ENCODE measurements around the gene EML2.
"Not testable (repeated sequence)": the region's sequence is repeated elsewhere in the genome, so short reads cannot be mapped to it uniquely, and the experiment has no call there.

Gene EML2

DNA sequence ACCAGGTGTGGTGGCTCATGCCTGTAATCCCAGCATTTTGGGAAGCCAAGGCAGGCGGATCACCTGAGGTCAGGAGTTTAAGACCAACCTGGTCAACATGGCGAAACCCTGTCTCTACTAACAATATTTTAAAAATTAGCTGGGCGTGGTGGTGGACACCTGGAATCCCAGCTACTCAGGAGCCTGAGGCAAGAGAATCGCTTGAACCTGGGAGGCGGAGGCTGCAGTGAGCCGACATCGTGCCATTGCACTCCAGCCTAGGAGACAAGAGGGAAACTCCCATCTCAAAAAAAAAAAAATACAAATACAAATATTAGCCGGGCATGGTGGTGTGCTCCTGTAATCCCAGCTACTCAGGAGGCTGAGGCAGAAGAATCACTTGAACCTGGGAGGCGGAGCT lies 24.1 kb downstream of the EML2 start:
- DNase-seq, result not testable (repeated sequence)

DNA sequence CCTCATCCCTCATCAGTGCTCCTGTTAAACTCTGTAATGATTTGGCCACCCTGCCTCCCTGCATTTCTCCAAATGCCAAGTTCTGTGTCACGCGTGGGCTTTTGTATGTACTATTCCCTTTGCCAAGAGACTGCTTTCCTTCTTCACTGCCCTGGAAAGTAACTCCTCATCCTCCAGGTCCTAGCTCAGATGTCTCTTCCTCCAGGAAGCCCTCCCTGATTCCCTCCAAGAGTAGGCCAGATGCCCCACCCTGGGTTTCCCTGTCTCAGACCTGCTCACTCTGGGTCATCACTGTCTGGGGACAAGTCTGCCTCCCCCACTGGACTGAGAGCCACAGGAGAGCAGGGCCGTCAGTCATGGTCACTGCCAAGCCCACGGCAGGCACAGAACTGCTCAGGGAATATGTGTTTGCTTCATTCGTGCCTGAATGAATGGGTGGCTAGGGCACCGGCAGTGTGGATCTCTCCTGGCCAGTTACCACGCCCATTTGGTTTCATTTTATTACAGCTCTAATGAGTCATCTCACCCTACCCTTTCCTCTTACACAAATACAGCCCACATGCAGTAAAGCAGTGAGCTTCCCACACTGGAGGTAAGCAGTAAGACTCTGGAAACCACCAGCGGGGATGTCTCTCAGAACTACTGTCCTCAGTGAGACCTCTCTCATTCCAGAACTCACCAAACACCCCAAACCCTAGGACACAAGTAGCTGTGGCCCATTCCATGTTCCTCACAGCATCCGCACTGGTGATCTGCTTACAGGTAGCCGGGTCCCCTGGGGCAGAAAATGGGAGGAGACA lies 25.1 kb downstream of the EML2 start:
- DNase-seq, result peak; percentile 50

DNA sequence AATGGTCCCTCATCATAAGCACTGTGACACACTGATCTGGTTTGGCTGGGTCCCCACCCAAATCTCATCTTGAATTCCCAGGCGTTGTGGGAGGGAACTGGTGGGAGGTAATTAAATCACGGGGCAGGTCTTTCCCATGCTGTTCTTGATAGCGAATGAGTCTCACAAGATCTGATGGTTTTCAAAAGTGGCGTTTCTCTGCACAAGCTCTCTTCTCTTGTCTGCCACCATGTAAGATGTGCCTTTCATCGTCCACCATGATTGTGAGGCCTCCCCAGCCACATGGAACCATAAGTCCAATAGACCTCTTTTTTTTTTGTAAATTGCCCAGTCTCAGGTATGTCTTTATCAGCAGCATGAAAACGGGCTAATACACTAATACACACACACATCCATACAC lies 30.2 kb downstream of the EML2 start:
- DNase-seq, result no peak

DNA sequence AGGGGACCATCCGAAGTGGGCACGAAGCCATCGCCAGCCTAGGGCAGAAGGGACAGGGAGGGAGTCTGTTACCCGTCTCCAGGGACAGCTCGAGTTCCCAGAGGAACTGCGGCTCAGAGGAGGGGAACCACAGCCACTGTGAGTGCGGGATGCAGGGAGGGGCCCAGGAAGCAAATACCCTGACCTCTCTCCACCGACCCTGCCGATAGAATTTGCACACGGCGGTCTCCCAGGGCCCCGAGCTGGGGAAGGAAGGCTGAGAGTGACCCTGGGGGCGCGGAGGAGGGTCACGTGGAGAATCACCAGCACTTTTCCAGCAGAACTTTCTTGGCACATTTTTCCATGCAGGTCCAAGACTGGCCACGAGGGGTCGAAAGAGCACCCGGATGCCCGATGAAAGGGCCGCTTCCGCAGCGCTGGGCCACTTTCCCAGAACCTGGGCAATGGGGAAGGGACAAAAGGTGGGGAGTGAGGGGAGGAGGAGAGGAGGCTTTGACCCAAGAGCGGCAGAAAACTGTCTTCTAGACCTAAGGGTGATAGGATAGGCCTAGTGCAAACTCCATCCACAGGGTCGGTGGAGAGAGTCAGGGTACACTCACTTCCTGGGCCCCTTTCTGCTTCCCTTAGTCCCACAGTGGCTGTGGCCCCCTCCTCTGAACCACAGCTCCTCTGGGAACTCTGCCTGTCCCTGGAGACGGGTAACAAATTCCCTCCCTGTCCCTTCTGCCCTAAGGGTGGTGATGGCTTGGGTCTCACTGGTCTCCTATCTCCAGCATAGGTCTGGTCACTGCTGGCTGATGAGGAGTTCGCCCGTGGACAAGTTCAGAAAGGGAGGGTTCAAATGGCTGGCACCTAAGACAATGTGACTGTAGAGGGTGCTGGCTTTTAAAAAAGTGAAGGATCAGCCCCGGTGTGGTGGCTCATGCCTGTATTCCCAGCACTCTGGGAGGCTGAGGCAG lies 31.8 kb downstream of the EML2 start:
- DNase-seq, result peak; percentile 45

DNA sequence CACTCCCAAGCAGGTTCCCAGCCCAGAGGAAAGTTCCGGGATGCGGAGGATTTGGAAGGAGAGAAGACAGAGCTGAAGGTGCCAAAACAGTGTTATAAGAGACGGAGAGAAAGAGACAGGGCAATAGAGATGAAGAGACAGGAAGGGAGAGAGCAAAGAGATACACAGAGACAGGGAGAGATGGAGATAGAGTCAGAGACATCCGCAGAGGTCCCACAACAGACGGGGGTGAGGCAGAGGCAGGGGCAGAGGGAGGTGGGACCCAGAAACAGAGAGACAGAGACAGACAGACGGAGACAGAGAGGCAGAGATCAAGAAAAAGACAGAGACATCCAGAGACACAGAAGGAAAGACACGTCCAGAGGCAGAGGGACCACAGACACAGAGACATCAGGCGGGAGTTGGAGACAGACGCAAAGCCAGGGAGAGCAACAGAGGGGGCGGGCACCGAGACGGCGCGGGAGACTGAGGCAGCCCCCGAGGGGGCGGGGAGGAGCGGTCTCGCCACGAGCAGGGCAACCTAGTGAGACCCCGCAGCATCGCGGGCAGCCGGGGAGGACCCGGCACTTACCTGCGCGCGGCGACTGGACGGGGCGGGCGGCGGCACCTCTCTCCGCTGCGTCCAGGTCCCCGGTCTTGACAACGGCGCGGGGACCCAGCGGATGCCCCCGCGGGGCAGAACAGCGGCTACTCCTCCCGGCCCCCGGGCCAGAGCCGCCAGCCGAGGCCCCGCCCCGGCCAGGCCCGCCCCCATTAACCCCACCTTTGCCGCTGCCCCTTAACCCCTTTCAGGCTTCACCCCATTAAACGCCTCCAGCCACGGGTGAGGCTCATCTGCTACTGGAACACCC lies 37.4 kb downstream of the EML2 start, which contains the start of gene GPR4:
TSS of gene GPR4 (minus strand) at position 689 of the 851 bp plus-strand sequence. CDS start 10,346 bp downstream, outside the sequence.
- DNase-seq, result no peak

DNA sequence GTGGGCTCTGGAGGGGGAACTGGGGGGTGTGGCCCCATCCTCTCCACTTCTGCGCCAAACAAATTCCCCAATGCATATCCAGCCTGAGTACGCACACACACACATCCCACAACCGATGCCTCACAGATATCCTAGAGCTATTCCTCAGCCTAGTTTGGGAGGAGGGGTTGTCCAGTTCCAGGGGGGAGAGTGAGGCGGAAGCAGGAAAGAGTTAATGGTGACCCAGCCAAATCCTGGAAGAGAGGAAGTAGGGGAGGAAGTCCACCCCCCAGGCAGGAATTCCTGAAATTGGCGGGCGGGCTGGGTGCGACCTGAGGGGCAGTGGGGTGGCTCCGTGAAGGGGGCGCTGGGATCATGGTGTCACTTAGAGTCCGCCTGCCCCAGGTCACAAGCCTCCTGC lies 38.1 kb downstream of the EML2 start:
- DNase-seq, result no peak

DNA sequence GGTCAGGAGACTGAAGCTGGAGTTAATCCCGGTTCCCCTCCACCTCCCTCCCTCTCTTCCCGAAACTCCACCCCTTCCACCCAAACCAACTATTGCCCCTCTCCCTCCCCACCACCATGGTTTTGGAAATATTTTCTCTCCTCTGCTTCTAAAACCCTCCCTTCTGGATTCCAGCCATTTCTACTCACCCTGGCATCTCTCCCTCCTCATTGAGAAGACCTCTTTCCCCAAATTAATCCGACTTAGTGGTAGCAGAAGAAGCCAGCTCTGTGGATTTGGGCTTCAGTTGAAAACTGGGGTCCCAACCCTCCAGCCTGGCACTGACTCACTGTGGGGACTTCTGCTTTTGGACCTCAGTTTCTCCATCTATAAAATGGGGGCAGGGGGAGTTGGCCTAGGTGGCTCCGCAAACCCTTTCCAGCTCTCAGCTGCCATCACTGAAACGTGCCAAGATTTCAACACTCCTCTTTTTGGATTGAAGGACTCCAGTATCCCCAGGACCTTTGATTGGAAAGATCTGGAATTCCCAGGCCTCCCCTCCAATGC lies 38.8 kb downstream of the EML2 start:
- DNase-seq, result no peak

DNA sequence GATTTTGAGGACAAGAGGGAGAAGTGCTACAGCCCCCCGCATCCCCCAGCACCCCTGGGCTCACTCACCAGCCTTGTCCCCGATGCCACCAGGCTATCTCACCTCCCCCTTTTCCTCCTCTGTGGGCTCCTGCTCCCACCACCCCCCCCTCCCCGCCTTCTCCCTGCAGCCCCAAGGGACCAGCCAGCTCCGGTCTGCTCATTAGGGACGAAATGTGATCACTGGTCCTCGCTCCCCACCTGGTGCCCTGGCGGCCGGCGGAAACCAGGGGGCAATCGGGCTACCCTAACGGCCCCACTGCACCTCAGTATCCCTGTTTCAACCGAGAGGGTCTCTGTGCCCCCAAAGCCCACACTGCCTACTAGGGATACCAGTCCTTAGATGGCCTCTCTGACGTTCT lies 39.9 kb downstream of the EML2 start:
- no peak for DNase-seq

DNA sequence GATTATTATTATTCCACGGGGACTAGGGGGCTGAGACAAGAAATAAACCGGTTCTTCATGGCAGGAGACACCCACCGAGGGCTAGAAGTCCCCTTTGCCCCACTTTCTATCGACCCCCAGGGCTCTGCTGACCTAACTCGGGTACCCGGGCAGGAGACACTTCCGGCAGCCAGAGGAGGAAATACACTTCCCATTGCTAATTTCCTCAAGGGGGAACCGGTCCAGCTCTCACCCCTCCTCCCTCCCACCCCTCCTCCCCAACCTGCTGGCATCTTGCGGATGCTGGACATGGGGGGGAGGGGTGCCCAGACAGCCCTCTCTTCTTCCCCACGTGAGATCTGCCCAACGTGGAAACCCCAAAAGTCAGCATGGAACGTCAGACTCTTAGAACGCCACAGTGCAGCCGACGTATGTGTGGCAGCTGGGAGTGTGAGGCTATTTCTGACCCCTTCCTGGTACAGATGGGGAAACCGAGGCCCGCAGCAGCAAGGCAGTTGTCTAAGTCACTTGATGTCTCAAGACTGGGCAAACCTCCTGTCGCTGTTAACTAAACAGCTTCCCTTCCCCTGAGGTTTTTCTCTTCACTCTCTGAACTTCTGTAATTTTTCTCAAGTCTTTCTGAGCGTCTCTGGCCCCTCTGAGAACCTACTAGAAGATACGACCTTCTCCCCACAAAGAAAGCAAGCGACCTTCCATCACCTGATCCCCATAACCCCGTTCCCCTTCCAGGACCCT lies 40.8 kb downstream of the EML2 start:
- no peak for DNase-seq

DNA sequence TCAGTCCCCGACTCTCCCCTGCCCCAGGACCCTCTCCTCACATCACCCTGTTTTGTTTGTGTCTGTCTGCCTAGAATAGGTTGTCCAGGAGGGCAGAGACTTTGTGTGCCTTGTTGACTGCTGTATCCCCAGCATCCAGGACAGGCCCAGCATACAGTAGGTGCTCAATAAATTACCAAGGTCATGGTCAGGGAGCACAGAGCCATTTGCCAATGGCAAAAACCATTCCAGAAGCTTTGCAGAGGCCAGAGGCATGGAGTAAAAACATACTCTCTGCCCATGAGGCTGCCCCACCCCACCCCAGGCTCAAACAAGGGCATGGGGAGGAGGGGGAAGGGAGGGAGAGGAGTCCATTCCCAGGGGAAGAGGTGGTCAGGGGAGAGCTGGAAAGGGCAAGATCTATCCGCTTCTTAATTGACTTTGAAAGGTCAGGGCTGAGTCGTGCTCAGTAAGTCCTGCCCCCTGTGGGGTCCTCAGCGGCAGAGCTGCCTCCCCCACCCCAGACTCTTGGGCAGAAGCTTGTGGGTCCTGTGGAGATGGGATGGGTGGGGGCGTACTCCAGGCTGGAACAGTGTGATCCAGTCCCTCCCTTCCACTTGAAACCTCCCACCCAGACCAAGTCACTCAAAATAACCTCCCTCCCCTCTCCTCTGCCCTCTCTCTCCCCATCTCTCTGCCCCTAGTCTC lies 41.6 kb downstream of the EML2 start:
- no peak for DNase-seq

DNA sequence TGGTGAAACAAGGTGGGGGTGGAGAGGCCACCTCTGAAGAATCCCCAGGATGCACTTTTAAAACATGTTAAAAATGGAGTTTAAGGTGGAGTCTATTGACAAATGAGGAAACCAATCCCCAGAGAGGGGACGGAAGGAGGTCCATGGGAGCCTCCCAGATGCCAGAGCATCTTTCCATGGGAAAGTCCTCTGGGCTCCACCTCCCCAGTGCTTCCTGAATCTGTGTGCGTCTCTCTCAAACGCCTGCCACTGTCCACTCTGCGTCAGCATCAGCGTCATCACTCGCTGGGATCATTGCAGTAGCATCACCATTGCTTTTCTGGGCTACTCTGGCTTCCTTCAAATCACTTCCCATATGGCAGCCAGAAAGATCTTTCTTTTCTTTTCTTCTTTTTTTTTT lies 43.4 kb downstream of the EML2 start:
- no peak for DNase-seq

DNA sequence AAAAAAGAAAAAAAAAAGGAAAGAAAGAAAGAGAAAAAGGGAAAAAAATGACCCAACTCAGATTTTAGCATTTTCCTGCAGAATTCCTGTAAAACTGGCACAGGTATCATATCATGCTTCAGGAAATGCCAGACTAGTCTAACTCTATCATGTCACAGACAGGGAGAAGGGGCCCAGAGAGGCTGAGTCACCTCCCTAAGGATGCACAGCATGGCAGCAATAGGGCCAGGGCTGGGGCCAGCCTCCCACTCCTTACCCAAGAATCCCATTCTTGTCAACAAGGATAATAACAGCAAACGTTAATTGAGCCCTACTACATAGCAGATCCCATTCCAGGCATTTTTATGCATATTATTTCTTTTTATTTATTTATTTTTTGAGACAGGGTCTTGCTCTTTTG lies 45.7 kb downstream of the EML2 start:
- no peak for DNase-seq

DNA sequence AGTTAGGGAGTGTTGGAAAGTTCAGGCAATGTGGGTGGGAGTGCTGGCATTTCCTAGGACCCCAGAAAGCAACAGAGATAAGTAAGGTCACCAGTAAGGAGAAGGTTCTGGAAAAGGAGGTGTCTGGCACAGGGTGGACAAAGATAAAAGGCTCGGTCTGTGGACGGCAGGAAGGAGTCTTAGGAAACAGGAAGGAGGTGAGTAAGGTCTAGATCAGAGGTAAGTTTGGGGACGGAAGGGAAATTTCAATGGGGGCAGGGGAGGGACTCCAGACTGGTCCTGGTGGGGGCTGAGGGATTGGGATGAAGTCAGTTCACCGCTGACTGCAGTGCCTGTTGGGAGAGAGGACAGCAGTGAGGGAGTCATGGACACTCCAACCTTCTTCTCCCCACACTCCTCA lies 46.8 kb downstream of the EML2 start:
- DNase-seq, result no peak

DNA sequence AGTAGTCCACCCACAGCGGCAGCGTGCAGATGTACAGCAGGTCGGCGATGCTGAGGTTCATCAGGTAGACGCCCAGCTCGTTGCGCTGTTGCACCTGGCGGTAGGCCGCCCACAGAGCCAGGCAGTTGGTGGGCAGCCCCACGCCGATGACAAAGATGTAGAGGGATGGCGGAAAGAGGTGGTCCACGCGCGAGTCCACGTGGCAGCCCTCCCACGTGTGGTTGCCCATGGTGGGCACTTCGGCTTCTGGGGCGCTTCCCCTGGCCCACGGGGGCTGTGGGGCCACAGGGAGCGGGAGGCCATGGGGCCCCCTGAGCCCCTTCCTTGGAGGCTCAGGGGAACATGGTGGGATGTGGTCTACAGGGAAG lies 47.6 kb downstream of the EML2 start:
- no peak for DNase-seq

DNA sequence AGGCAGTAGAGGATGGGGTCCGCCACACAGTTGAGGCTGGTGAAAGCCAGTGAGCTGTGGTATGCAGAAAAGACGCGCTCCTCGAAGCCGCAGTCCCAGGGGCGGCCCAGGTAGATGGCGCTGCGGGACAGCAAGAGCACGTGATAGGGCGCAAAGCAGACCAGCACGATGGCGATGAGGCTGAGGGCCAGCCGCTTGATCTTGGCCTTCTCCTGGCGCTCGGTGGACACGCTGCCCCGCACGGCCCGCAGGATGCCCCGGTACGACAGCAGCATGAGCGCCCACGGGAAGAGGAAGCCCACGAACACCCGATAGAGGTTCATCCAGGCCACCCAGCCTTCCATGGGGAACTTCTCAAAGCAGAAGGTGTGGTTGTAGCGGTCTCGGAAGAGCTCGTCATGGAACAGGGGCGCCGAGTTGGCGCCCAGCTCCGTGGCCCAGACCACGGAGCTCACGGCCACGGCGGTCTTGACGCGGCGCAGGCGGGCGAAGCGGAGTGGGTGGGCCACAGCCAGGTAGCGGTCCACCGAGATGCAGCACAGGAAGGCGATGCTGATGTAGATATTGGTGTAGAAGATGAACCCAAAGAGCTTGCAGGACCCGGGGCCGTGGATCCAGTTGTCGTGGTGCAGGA lies 48.1 kb downstream of the EML2 start:
- peak; percentile 41 for DNase-seq

DNA sequence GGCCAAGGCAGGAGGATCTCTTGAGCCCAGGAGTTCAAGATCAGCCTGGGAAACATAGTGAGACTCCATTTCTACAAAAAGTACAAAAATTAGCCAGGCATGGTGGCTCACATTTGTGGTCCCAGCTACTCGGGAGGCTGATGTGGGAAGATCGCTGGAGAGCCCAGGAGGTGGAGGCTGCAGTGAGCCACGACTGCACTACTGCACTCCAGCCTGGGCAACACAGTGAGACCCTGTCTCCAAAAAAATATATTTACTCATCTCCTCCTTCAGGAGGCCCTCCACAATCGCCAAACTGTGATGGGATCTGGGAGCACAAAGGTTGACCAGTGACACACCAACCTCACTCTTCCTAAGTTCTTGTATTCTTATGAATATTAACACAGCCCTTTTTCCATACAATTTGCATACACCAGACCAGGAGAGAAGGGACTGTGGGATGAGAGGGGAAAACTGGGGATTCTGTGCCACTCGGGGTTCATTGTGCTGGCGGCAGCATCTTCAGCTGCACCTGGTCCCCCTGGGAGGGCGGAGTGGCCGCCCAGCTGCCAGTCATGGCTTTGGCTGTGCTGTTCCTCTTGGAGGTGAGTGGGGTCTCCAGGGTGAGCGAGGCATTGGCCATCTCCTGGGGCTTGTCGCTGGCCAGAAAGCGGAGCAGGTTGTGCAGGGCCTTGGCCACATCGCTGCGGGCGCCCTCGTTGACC lies 48.7 kb downstream of the EML2 start:
- DNase-seq, result no peak

DNA sequence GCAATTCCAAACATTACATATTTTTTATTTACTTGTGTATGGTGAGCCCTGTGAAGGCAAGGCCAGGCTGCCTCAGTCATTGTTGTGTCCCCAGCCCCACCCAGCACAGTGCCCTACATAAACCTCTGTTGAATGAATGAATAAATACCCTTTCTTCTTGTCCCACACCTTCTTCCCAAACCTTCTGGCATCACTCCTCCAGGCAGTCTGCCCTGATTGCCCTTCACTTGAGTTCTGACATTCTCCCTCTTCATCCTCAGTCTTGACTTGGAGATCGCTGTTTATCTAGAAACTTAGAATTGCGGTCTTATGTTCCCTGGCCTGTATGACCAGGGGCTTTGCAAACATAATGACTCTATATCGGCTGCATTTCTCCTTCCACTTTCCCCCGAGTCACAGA lies 49.4 kb downstream of the EML2 start:
- DNase-seq, result no peak

DNA sequence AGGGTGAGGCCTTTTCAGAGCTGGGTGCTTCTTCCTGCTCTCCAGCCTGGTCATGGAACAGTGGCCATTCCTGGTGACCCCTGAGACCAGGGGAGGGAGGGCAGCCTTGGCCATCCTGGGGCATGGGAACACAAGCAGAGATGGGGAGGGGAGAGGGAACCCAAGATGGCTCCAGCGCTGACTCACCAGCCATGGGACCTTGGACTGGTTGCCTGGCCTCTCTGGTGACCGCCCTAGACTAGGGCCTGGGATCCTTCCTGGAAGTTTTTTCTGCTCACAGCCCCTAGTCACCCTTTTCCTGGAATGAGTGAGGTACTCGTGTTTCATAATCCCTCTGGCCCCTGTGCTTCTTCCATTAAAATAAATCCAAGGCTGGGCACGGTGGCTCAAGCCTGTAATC lies 51.3 kb downstream of the EML2 start:
- no peak for DNase-seq

DNA sequence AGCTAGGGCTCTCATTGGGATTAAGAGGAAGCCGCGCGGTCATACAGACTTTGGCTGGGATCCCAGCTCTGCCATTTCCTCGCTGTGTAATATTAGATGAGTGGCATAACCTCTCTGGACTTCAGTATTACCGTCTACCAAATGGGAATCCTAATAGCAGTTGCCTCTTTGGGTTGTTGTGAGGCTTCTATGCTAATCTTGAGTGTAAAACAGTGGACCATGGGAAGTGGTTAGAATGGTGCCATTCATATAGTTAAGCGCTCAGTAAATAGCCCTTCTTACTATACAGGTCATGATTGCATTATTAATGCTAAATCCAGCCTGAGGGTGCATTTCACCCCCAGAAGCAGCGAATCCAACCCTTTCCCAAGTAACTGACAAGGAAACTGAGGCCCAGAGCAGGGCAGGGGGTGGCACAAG lies 54.0 kb downstream of the EML2 start:
- no peak for DNase-seq

All from CD4-positive, alpha-beta T cell treated with Interleukin-17A for 1 hour (primary cell).